ENCODE data around the gene TRAF3IP3. TPM values are rescaled to one million over a fixed set of nuclear protein-coding genes. Genes with fewer than 3 reads are reported as not detected.

The TRAF3IP3 gene
- total and polyA plus RNA-seq, 2 of the 13 experiments (the other 11 are each of a cell fraction or from before 2014, with no cell fraction given) = not detected

DNA sequence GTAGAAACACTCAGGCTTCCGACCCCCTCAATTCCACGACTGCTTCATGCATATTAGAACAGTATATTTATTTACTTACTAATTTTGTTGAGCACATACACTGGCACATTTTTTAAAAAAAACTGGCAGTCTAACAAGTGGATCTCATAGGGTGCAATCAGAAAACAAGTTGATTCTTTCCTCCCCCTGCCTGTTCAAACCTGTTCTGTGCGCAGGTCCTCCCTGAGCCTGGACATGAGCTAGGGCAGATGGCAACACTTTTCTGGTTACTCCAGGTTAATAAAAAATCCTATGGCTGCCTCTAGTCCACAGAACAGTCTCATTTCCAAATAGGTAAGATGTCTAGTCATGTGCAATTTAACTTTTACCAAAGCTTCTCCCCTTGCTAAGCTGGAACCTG is 32.6 kb upstream of the TRAF3IP3 start (continued):
- TF ChIP-seq ZFX (CRISPR knock-in tag; IDR thresholded peaks at IDR 0.05; ENCODE audit: low read depth) = no peak
- TF ChIP-seq, protein P1, sequence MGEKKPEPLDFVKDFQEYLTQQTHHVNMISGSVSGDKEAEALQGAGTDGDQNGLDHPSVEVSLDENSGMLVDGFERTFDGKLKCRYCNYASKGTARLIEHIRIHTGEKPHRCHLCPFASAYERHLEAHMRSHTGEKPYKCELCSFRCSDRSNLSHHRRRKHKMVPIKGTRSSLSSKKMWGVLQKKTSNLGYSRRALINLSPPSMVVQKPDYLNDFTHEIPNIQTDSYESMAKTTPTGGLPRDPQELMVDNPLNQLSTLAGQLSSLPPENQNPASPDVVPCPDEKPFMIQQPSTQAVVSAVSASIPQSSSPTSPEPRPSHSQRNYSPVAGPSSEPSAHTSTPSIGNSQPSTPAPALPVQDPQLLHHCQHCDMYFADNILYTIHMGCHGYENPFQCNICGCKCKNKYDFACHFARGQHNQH (CRISPR knock-in tag; IDR thresholded peaks at IDR 0.05) = no peak

DNA sequence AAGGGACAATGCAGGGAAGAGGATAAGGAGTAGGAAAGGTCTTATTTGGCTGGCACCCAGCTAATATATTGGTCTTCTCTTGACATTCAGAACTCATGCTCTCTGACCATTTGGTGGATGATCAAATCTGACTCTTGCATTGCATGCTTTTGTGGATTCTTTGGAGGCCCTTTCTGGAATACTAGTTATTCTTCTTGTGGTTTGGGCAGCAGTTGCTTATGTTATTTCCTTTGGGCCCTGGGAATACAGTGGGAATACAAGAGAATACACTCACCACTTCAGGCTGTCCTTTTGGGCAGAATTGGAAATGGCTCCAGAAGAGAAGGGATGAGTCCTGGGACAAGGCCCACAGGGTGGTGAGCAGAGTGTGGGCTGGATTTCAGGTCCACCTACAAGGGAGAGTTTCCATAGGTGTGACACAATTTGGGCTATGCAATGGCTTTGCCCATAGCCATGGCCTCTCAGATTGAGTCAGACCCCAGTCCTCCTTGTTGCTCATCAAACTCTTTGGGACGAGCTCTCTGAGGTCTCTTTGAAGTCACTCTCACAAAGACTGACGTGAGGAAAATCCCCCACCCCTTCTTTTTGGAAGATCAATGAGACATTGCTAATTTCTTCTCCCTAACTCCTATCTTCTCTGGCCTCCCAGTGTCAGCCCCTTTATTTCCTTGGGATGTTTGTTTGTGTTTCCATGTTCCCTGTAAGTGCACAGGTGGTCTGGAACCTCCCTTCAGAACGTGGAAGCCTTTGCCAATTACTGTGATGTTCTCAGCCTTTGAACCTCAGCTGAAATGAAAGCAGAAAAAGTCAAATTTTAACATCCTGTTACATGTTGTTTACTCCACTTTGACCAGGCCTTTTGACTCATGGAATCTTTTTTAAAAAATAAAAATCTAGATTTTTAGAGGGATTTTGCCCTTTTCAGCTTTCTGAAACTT is 31.8 kb upstream of the TRAF3IP3 start:
- Histone ChIP-seq H3K9ac (ENCODE audit: insufficient read depth, low read depth, low read length) (no peak overlapping the region), H3K27ac (ENCODE audit: extremely low read length, insufficient read depth, low read length) (no peak overlapping the region), H3K4me2 (ENCODE audit: low read depth, low read length) (no peak overlapping the region), H3K4me1 (ENCODE audit: insufficient read depth, low read length) (no peaks in the 10 kb centered on the region), H4K20me1 (ENCODE audit: insufficient read depth, low read length) (no peaks in the 10 kb centered on the region), H3K4me3 (replicated peaks in 1 of 3; ENCODE audit: insufficient read depth in 1 of 3, low read depth in 2 of 3, low read length in 3 of 3) (no peak overlapping the region), H3K79me2 (ENCODE audit: insufficient read depth, low read length) (no peaks in the 10 kb centered on the region), H2AFZ (ENCODE audit: low read length) (no peak overlapping the region), H3K36me3 (replicated peaks in 1 of 2; ENCODE audit: control insufficient read depth in 1 of 2, insufficient read depth in 2 of 2, low read length in 2 of 2) (no peaks in the 10 kb centered on the region), H3K9me3 (ENCODE audit: low read length) (no peaks in the 10 kb centered on the region), H3K27me3 (ENCODE audit: control insufficient read depth in 1 of 2, insufficient read depth in 2 of 2, low read length in 2 of 2) (no peaks in the 10 kb centered on the region)
- no TSS peak for BruUV-seq (replicated peaks)
- DNase-seq (ENCODE audit: low spot score) = no peak
- TF ChIP-seq CHCHD3 (CRISPR knock-in tag; IDR thresholded peaks at IDR 0.05) (no peak), ZBTB3 (CRISPR knock-in tag; IDR thresholded peaks at IDR 0.05; ENCODE audit: borderline replicate concordance, low read depth) (no peak), TAF1 (CRISPR knock-in tag; IDR thresholded peaks at IDR 0.05) (no peak), ZSCAN12 (CRISPR knock-in tag; IDR thresholded peaks at IDR 0.05) (no peak), ZSCAN30 (CRISPR knock-in tag; IDR thresholded peaks at IDR 0.05) (no peak)
- TF ChIP-seq, protein P2, sequence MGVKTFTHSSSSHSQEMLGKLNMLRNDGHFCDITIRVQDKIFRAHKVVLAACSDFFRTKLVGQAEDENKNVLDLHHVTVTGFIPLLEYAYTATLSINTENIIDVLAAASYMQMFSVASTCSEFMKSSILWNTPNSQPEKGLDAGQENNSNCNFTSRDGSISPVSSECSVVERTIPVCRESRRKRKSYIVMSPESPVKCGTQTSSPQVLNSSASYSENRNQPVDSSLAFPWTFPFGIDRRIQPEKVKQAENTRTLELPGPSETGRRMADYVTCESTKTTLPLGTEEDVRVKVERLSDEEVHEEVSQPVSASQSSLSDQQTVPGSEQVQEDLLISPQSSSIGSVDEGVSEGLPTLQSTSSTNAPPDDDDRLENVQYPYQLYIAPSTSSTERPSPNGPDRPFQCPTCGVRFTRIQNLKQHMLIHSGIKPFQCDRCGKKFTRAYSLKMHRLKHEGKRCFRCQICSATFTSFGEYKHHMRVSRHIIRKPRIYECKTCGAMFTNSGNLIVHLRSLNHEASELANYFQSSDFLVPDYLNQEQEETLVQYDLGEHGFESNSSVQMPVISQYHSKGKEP (CRISPR knock-in tag; IDR thresholded peaks at IDR 0.05) = no peak
- no peak for ATAC-seq
- WGBS (ENCODE audit: low lambda C conversion rate) = 2% methylated on average over 3 of the region's 3 CpGs
- POLR2A ChIA-PET = no interaction called here
- FAIRE-seq = no peak
- intact Hi-C loops (cut with micrococcal nuclease; ENCODE audit: unreplicated experiment) (no loop called here), in situ Hi-C loops (cut with HindIII; ENCODE audit: extremely low pct_ligation_motif_present, low pct_unique_long_range_greater_than_20kb) (loop anchor here (25.0 kb wide), 1 partner anchor 612 kb away; no protein-coding TSS in a partner anchor)
- CTCF ChIA-PET (ENCODE audit: low intra/inter-chr PET ratio, low total read pairs) = no interaction called here

Measured in HepG2 (cell line).